ENCODE measurements around the gene METTL25B.

Gene METTL25B

GRCh38 chr1:156773607-156774006 lies 45.3 kb downstream of the METTL25B start:
- no peak for DNase-seq

- DNase-seq: no peak
Observed at GRCh38 chr1:156775799-156776198, 47.5 kb downstream of the METTL25B start.

GRCh38 chr1:156776942-156777341 lies 48.7 kb downstream of the METTL25B start:
- DNase-seq: no peak

GRCh38 chr1:156777573-156777972 lies 49.3 kb downstream of the METTL25B start:
- no peak for DNase-seq

GRCh38 chr1:156781585-156782186 lies 53.4 kb downstream of the METTL25B start:
- DNase-seq: no peak

GRCh38 chr1:156785458-156785857 lies 57.2 kb downstream of the METTL25B start:
- no peak for DNase-seq

Measured in NCI-H1436 (cell line).